DOHH2 (cell line): Measurements from ENCODE around the gene RNPEPL1.

Source experiments
- H3F3A ChIP-seq: fragments of 200-600 bp; sonication (generic), shearing (Covaris generic); 2 replicates; pipeline ENCODE4 v1.6.0; 2016; ENCODE audit warnings: antibody characterized with exemption, mild to moderate bottlenecking; ENCODE audit not compliant: control insufficient read depth, insufficient read depth
- H3K27ac ChIP-seq: fragments of 200-600 bp; sonication (generic); 2 replicates; pipeline ENCODE4 v1.5.1; 2014; ENCODE audit warnings: low read depth, mild to moderate bottlenecking, low read length, moderate library complexity
- H3K27me3 ChIP-seq: fragments of 200-600 bp; sonication (generic); 2 replicates; pipeline ENCODE4 v1.6.1; 2014; ENCODE audit warnings: mild to moderate bottlenecking, low read length, mixed read lengths; ENCODE audit not compliant: control insufficient read depth
- H3K36me3 ChIP-seq: fragments of 200-600 bp; sonication (generic); 2 replicates; pipeline ENCODE4 v1.6.1; 2014; ENCODE audit warnings: mild to moderate bottlenecking, low read length, moderate library complexity, mixed read lengths; ENCODE audit not compliant: control insufficient read depth
- H3K4me1 ChIP-seq: fragments of 200-600 bp; sonication (generic); 2 replicates; pipeline ENCODE4 v1.6.1; 2014; ENCODE audit warnings: mild to moderate bottlenecking, low read length, mixed read lengths; ENCODE audit not compliant: control insufficient read depth
- H3K4me2 ChIP-seq: fragments of 200-600 bp; sonication (generic); 2 replicates; pipeline ENCODE4 v1.6.0; 2014; ENCODE audit warnings: mild to moderate bottlenecking, low read length, moderate library complexity
- H3K4me3 ChIP-seq: fragments of 200-600 bp; sonication (generic); 2 replicates; pipeline ENCODE4 v1.5.1; 2014; ENCODE audit warnings: mild to moderate bottlenecking, low read length, mixed read lengths
- H3K79me2 ChIP-seq: fragments of 200-600 bp; sonication (generic); 2 replicates; pipeline ENCODE4 v1.6.1; 2014; ENCODE audit warnings: mild to moderate bottlenecking, low read length, mixed read lengths; ENCODE audit not compliant: control insufficient read depth
- H3K9me2 ChIP-seq: fragments of 200-600 bp; sonication (generic); replicated peaks from 2 replicates; pipeline ENCODE4 v1.6.1; 2014; ENCODE audit warnings: mild to moderate bottlenecking, low read length, mixed read lengths; ENCODE audit not compliant: control insufficient read depth
- H3K9me3 ChIP-seq: fragments of 200-600 bp; sonication (generic); 2 replicates; pipeline ENCODE4 v1.6.1; 2014; ENCODE audit warnings: antibody characterized with exemption, low read length, mixed read lengths; ENCODE audit not compliant: control insufficient read depth, insufficient read depth
- H4K20me1 ChIP-seq: fragments of 200-600 bp; sonication (generic); 2 replicates; pipeline ENCODE4 v1.6.0; 2014; ENCODE audit warnings: low read depth, mild to moderate bottlenecking, antibody characterized with exemption, low read length, moderate library complexity; ENCODE audit not compliant: control insufficient read depth, insufficient read depth
- CTCF ChIP-seq: fragments of 200-600 bp; sonication (generic); IDR thresholded peaks from one replicate; pipeline ENCODE4 v1.5.1; 2014; ENCODE audit warnings: antibody characterized with exemption, mild to moderate bottlenecking, low read depth, low read length; ENCODE audit not compliant: poor library complexity, severe bottlenecking
- EZH2phosphoT487 ChIP-seq: fragments of 200-600 bp; sonication (generic); IDR thresholded peaks from 2 replicates; pipeline ENCODE4 v1.6.1; 2017; ENCODE audit warnings: borderline replicate concordance, mild to moderate bottlenecking, antibody characterized with exemption, low read length, moderate library complexity, mixed read lengths

The RNPEPL1 gene

GRCh38 chr2:240597419-240598181, 29.3 kb downstream of the RNPEPL1 start:
- Histone ChIP-seq H3K27me3 (no peaks in the 10 kb centered on the region), H3K36me3 (peaks cover 11% of the 10 kb centered on the region; the same call in 1 of the 2 replicates), H3K4me1 (no peaks in the 10 kb centered on the region), H4K20me1 (no peaks in the 10 kb centered on the region), H3K4me3 (no peak overlapping the region), H3K9me3 (no peaks in the 10 kb centered on the region), H3K27ac (no peak overlapping the region), H3F3A (no peaks in the 10 kb centered on the region), H3K79me2 (peaks cover 29% of the 10 kb centered on the region), H3K4me2 (no peak overlapping the region), H3K9me2 (no peaks in the 10 kb centered on the region)
- TF ChIP-seq CTCF (no peak), EZH2phosphoT487 (no peak)

- H3K4me2 ChIP-seq = no peak overlapping the region
- H4K20me1 ChIP-seq = no peaks in the 10 kb centered on the region
- no peaks in the 10 kb centered on the region for H3F3A ChIP-seq
- H3K79me2 ChIP-seq = peaks cover 21% of the 10 kb centered on the region
- H3K27me3 ChIP-seq = no peaks in the 10 kb centered on the region
- no peak for TF ChIP-seq EZH2phosphoT487
- no peak for TF ChIP-seq CTCF
- H3K4me1 ChIP-seq = no peaks in the 10 kb centered on the region
- H3K9me3 ChIP-seq = no peaks in the 10 kb centered on the region
- no peak overlapping the region for H3K27ac ChIP-seq
- H3K4me3 ChIP-seq = no peak overlapping the region
- H3K9me2 ChIP-seq = no peaks in the 10 kb centered on the region
- peaks cover 11% of the 10 kb centered on the region; the same call in 1 of the 2 replicates for H3K36me3 ChIP-seq
Observed at GRCh38 chr2:240598311-240598911, 30.1 kb downstream of the RNPEPL1 start.

GRCh38 chr2:240599141-240599583, 30.9 kb downstream of the RNPEPL1 start:
- Histone ChIP-seq H3K4me2 (no peak overlapping the region), H3F3A (no peaks in the 10 kb centered on the region), H3K27me3 (no peaks in the 10 kb centered on the region), H3K27ac (no peak overlapping the region), H3K9me3 (no peaks in the 10 kb centered on the region), H3K4me1 (no peaks in the 10 kb centered on the region), H3K36me3 (peaks cover 11% of the 10 kb centered on the region; the same call in 1 of the 2 replicates), H4K20me1 (no peaks in the 10 kb centered on the region), H3K4me3 (no peak overlapping the region), H3K79me2 (peaks cover 14% of the 10 kb centered on the region), H3K9me2 (no peaks in the 10 kb centered on the region)
- TF ChIP-seq CTCF (no peak), EZH2phosphoT487 (no peak)
